Breast epithelium (tissue), 4 donors: ENCODE measurements around the gene PPP2R2B. TPM values are rescaled to one million over a fixed set of nuclear protein-coding genes. Genes with fewer than 3 reads are reported as not detected.
A peak's percentile ranks its signal among the peaks of the same experiment; 100 is the strongest.

Experiments used
- DNase-seq, 2 donors: peaks; one replicate each; pipeline ENCODE4 v3.0.0-alpha.2; 2019; ENCODE audit warnings: low spot score in 2 of 2
- H3K27ac ChIP-seq, 2 donors: fragments of 200-600 bp; sonication (generic) in 1 of 2; one replicate each; pipeline ENCODE4 v1.5.1; 2016 to 2019; ENCODE audit warnings: mild to moderate bottlenecking in 1 of 2
- H3K27me3 ChIP-seq, 2 donors: fragments of 200-600 bp; sonication (generic) in 1 of 2; one replicate each; pipeline versions ENCODE4 v1.5.1 to v1.6.0; 2017 to 2019; ENCODE audit warnings: control low read depth in 1 of 2, mild to moderate bottlenecking in 1 of 2
- H3K36me3 ChIP-seq: fragments of 200-600 bp; one replicate; pipeline ENCODE4 v1.5.1; 2019
- H3K4me1 ChIP-seq, 2 donors: fragments of 200-600 bp; sonication (generic); one replicate each; pipeline ENCODE4 v1.5.1; 2016 to 2019; ENCODE audit warnings: control low read depth in 1 of 2
- H3K4me3 ChIP-seq, 3 donors: fragments of 200-600 bp; sonication (generic); 1 replicate in 2 of 3; 2 replicates in 1 of 3; pipeline ENCODE4 v1.5.1; 2016 to 2019; ENCODE audit warnings: mild to moderate bottlenecking in 3 of 3, moderate library complexity in 2 of 3
- H3K9me3 ChIP-seq, 2 donors: fragments of 200-600 bp; sonication (generic) in 1 of 2; one replicate each; pipeline ENCODE4 v1.5.1; 2016 to 2019; ENCODE audit warnings: control low read depth in 1 of 2
- CTCF ChIP-seq, 3 donors: fragments of 450-650 bp; IDR thresholded peaks; one replicate each; pipeline ENCODE4 v1.5.1; 2016 to 2017; ENCODE audit warnings: antibody characterized with exemption in 3 of 3, mild to moderate bottlenecking in 3 of 3, moderate library complexity in 3 of 3
- POLR2A ChIP-seq: fragments of 450-650 bp; IDR thresholded peaks from one replicate; pipeline ENCODE4 v1.6.1; 2016; ENCODE audit warnings: antibody characterized with exemption, mild to moderate bottlenecking, moderate library complexity
- POLR2AphosphoS5 ChIP-seq, 3 donors: sonication (generic); formaldehyde crosslinking; IDR thresholded peaks; one replicate each; pipeline ENCODE4 v1.6.1; 2017; ENCODE audit warnings: antibody characterized with exemption in 3 of 3
- intact Hi-C: fragments of 100-400 bp; cut with DNase I; formaldehyde crosslinking; loops from one replicate; pipeline ENCODE4 v1.15.1; 2023; ENCODE audit warnings: low total_unique reads
- total RNA-seq, 3 donors: library from RNA; depleted of rRNA; stranded (reverse); fragments of >200 nt; gene quantifications; one replicate each; pipeline ENCODE4 v1.1.0, GENCODE V29; 2016

The PPP2R2B gene
- total RNA-seq, 3 donors from 2014 or later: 0.33 to 1.8 (median 1.6) TPM

DNA sequence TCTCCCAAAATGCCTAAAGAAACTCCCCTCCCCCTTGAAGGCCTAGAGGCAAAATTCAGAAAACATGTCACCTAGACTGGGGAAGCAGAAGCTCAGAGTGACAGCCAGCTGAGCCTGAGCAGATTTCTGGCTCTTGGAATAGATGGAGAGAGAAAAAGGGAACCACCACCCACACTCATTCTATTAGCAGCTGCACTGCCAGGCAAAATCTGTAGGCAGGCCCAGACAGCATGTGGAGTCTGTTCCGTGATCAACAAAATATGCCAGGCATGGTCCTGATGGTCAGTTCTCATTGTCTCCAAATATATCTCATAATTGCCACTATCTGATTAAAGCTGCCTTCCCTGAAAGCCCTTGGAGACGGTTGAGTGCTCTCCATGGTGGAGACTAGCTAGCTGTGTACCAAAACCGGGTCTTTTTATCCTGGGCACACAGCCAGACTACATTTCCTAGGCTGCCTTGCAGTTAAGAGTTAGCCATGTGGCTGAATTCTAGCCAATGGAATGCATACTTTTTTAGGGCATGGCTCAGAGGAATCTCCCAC, 230.8 kb downstream of the PPP2R2B start:
- no peak overlapping the region for H3K4me3 ChIP-seq
- DNase-seq: peak in 1 of 2 donors; percentile 26
- H3K4me1 ChIP-seq: no peaks in the 10 kb centered on the region
- H3K36me3 ChIP-seq: no peaks in the 10 kb centered on the region
- intact Hi-C loops: no loop called here
- no peaks in the 10 kb centered on the region for H3K27me3 ChIP-seq
- no peaks in the 10 kb centered on the region for H3K9me3 ChIP-seq
- H3K27ac ChIP-seq: peak overlapping the region in 1 of 2 donors; percentile 30
- TF ChIP-seq POLR2AphosphoS5 (IDR thresholded peaks at IDR 0.05): no peak
- no peak for TF ChIP-seq POLR2A
- no peak for TF ChIP-seq CTCF (IDR thresholded peaks at IDR 0.05)

DNA sequence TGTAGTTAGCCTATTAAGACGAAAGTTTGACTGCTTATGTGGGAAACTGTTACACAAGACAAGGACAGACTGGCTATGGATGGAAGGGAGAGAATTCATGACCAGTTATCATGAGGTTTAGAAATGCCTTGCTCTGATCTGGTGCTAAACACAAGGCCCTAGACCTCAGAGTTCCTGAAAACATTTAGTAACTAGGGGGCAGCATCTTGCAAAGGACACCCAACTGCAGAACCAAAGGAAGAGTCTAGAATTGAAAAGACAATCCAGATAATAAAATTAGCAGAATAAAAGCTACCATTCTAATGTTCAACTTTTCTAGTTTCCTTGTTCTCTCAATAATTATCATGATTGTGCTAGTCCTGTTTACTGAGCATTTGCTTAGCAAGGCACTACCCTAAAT, 232.1 kb downstream of the PPP2R2B start:
- Histone ChIP-seq H3K27ac (no peak overlapping the region), H3K4me1 (no peaks in the 10 kb centered on the region), H3K4me3 (no peak overlapping the region), H3K27me3 (no peaks in the 10 kb centered on the region), H3K9me3 (no peaks in the 10 kb centered on the region), H3K36me3 (no peaks in the 10 kb centered on the region)
- no peak for DNase-seq
- intact Hi-C loops: no loop called here
- TF ChIP-seq POLR2A (no peak), POLR2AphosphoS5 (IDR thresholded peaks at IDR 0.05) (no peak), CTCF (IDR thresholded peaks at IDR 0.05) (no peak)

GRCh38 chr5:146645342-146645741, 233.2 kb downstream of the PPP2R2B start:
- no peaks in the 10 kb centered on the region for H3K36me3 ChIP-seq
- intact Hi-C loops: no loop called here
- no peak for TF ChIP-seq POLR2A
- TF ChIP-seq CTCF (IDR thresholded peaks at IDR 0.05): no peak
- no peak for TF ChIP-seq POLR2AphosphoS5 (IDR thresholded peaks at IDR 0.05)

GRCh38 chr5:146644831-146645230, 233.7 kb downstream of the PPP2R2B start:
- Histone ChIP-seq H3K4me1 (no peaks in the 10 kb centered on the region), H3K36me3 (no peaks in the 10 kb centered on the region), H3K9me3 (no peaks in the 10 kb centered on the region), H3K4me3 (no peak overlapping the region), H3K27ac (no peak overlapping the region), H3K27me3 (no peaks in the 10 kb centered on the region)
- intact Hi-C loops: no loop called here
- TF ChIP-seq CTCF (IDR thresholded peaks at IDR 0.05) (no peak), POLR2A (no peak), POLR2AphosphoS5 (IDR thresholded peaks at IDR 0.05) (no peak)
- DNase-seq: no peak

More at GRCh38 chr5:146645342-146645741, 233.2 kb downstream of the PPP2R2B start:
- DNase-seq: no peak
- Histone ChIP-seq H3K9me3 (no peaks in the 10 kb centered on the region), H3K4me3 (no peak overlapping the region), H3K4me1 (no peaks in the 10 kb centered on the region), H3K27me3 (no peaks in the 10 kb centered on the region), H3K27ac (no peak overlapping the region)

GRCh38 chr5:146643776-146644175, 234.8 kb downstream of the PPP2R2B start:
- Histone ChIP-seq H3K27ac (no peak overlapping the region), H3K36me3 (no peaks in the 10 kb centered on the region), H3K27me3 (no peaks in the 10 kb centered on the region), H3K4me1 (no peaks in the 10 kb centered on the region), H3K9me3 (no peaks in the 10 kb centered on the region), H3K4me3 (no peak overlapping the region)
- DNase-seq: no peak
- TF ChIP-seq CTCF (IDR thresholded peaks at IDR 0.05): no peak
- no peak for TF ChIP-seq POLR2A
- TF ChIP-seq POLR2AphosphoS5 (IDR thresholded peaks at IDR 0.05): no peak
- intact Hi-C loops: no loop called here
